GM12878 (cell line): ENCODE measurements around the gene MMEL1. TPM values are rescaled to one million over a fixed set of nuclear protein-coding genes. Genes with fewer than 3 reads are reported as not detected.
A peak's percentile ranks its signal among the peaks of the same experiment; 100 is the strongest.

Source experiments
- CEBPB ChIP-seq, 2 experiments: fragments of 150-350 bp in 1 of 2; IDR thresholded peaks; 2 replicates each; pipeline ENCODE4 v1.6.1; 2012 to 2014; ENCODE audit warnings: low read depth in 2 of 2, low read length in 2 of 2, borderline replicate concordance in 1 of 2, inconsistent platforms in 1 of 2
- FOXM1 ChIP-seq: IDR thresholded peaks from 2 replicates; pipeline ENCODE4 v1.6.1; 2012; ENCODE audit warnings: low read depth, mild to moderate bottlenecking, inconsistent platforms, low read length, moderate library complexity
- GATAD2B ChIP-seq: fragments of 450-650 bp; conservative IDR thresholded peaks from 2 replicates; pipeline ENCODE4 v1.6.1; 2017; ENCODE audit warnings: low read depth, mild to moderate bottlenecking, moderate library complexity
- RB1 ChIP-seq: fragments of 450-650 bp; formaldehyde crosslinking; IDR thresholded peaks from 2 replicates; pipeline ENCODE4 v1.6.1; 2017; ENCODE audit warnings: mild to moderate bottlenecking, borderline replicate concordance
- TAF1 ChIP-seq: IDR thresholded peaks from 2 replicates; pipeline ENCODE4 v1.6.1; 2011; ENCODE audit warnings: mild to moderate bottlenecking, low read depth, low read length, borderline replicate concordance
- TCF7 ChIP-seq: IDR thresholded peaks from 2 replicates; pipeline ENCODE4 v1.6.1; 2014; ENCODE audit warnings: antibody characterized with exemption, borderline replicate concordance
- ZBED1 ChIP-seq: IDR thresholded peaks from 2 replicates; pipeline ENCODE4 v1.6.1; 2016; ENCODE audit warnings: borderline replicate concordance
- polyA plus RNA-seq, 11 experiments: library from polyadenylated mRNA; depleted of rRNA in 4 of 11; unstranded in 6 of 11; stranded (reverse) in 5 of 11; fragments of >200 nt; fragmentation: Nextera tagmentation in 4 of 11; fragmentation: Illumina TruSeq in 1 of 11; extraction: Ambion mirVana in 4 of 11; extraction: Trizol in 1 of 11; gene quantifications; 1 replicate in 1 of 11; 2 replicates in 10 of 11; pipeline versions ENCODE4 v1.2.1 to v1.2.3, GENCODE V29; 2011 to 2016; ENCODE audit warnings: inconsistent platforms in 2 of 11, missing spikeins in 2 of 11, low read depth in 1 of 11
- total RNA-seq, 4 experiments: library from RNA; depleted of rRNA in 3 of 4; stranded (reverse); fragments of >200 nt in 3 of 4; fragmentation: Illumina TruSeq in 1 of 4; extraction: Trizol in 1 of 4; gene quantifications; 2 replicates each; pipeline versions ENCODE4 v1.2.1 to v1.2.3, GENCODE V29; 2013 to 2021
- TF ChIP-seq, protein P1 (sequence below): IDR thresholded peaks from 2 replicates; pipeline ENCODE4 v1.6.1; 2011; ENCODE audit warnings: borderline replicate concordance, low read depth, mild to moderate bottlenecking, moderate library complexity, mixed read lengths, low read length; ENCODE audit not compliant: insufficient read depth; ENCODE audit errors: extremely low read length
- TF ChIP-seq, protein P2 (sequence below): fragments of 450-650 bp; IDR thresholded peaks from 2 replicates; pipeline ENCODE4 v1.6.1; 2018; ENCODE audit warnings: mild to moderate bottlenecking, low read depth, moderate library complexity; ENCODE audit not compliant: partially characterized antibody
- TF ChIP-seq, protein P3 (sequence below): fragments of 450-650 bp; IDR thresholded peaks from 2 replicates; pipeline ENCODE4 v1.6.1; 2017; ENCODE audit warnings: low read depth, mild to moderate bottlenecking, moderate library complexity
- TF ChIP-seq, protein P4 (sequence below): IDR thresholded peaks from 2 replicates; pipeline ENCODE4 v1.6.1; 2012; ENCODE audit warnings: improper control_type of control experiment, low read depth, low read length; ENCODE audit not compliant: insufficient replicate concordance
- TF ChIP-seq, protein P5 (sequence below): IDR thresholded peaks from 2 replicates; pipeline ENCODE4 v1.6.1; 2012; ENCODE audit warnings: low read depth, low read length, improper control_type of control experiment
- TF ChIP-seq, protein P6 (sequence below): fragments of 450-650 bp; IDR thresholded peaks from 2 replicates; pipeline ENCODE4 v1.6.1; 2018; ENCODE audit warnings: borderline replicate concordance, mild to moderate bottlenecking; ENCODE audit not compliant: partially characterized antibody

The MMEL1 gene
- total and polyA plus RNA-seq, 10 of the 15 experiments (the other 5 are each of a cell fraction or from before 2014, with no cell fraction given): 0.11 TPM; not detected in 9

DNA sequence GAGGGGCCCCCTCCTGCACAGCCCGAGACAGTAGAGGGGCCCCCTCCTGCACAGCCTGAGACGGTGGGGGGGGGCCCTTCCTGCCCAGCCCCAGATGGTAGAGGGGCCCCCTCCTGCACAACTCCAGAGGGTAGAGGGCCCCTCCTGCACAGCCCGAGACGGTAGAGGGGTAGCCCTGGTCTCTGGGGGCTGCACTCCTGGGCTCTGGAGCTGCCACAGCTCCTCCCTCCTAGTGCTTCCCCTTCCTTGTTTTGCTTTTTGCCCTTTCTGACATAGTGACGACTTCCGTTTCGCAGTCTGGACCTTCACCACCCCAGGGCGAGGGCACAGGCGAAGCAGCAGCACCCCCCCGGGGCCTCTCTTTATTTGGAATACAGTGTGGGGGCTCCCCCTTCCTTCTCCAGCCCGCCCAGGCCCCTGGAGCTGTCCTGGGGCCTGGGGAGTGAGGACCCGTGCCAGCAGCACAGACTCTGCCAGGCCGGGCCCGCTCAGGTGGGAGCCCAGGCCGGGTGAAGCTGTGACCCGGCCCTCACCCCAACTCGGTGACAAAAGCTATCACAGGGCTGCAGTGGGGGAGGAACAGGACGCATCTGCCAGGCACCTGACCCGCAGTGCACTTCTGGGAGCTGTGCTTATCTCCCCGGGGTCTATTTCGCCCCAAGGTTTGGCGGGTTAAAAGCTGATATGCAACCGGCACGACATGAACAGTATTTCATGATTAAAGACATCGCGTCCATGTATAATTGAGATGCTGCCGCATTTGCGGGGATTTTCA lies 47.3 kb downstream of the MMEL1 start (continued):
- TF ChIP-seq, protein P1, sequence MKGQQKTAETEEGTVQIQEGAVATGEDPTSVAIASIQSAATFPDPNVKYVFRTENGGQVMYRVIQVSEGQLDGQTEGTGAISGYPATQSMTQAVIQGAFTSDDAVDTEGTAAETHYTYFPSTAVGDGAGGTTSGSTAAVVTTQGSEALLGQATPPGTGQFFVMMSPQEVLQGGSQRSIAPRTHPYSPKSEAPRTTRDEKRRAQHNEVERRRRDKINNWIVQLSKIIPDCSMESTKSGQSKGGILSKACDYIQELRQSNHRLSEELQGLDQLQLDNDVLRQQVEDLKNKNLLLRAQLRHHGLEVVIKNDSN: peak; percentile 53
- TF ChIP-seq, protein P2, sequence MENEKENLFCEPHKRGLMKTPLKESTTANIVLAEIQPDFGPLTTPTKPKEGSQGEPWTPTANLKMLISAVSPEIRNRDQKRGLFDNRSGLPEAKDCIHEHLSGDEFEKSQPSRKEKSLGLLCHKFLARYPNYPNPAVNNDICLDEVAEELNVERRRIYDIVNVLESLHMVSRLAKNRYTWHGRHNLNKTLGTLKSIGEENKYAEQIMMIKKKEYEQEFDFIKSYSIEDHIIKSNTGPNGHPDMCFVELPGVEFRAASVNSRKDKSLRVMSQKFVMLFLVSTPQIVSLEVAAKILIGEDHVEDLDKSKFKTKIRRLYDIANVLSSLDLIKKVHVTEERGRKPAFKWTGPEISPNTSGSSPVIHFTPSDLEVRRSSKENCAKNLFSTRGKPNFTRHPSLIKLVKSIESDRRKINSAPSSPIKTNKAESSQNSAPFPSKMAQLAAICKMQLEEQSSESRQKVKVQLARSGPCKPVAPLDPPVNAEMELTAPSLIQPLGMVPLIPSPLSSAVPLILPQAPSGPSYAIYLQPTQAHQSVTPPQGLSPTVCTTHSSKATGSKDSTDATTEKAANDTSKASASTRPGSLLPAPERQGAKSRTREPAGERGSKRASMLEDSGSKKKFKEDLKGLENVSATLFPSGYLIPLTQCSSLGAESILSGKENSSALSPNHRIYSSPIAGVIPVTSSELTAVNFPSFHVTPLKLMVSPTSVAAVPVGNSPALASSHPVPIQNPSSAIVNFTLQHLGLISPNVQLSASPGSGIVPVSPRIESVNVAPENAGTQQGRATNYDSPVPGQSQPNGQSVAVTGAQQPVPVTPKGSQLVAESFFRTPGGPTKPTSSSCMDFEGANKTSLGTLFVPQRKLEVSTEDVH: no peak
- peak; percentile 11; the same call in 1 of the 2 replicates for TF ChIP-seq TAF1
- TF ChIP-seq TCF7: no peak
- TF ChIP-seq, protein P3, sequence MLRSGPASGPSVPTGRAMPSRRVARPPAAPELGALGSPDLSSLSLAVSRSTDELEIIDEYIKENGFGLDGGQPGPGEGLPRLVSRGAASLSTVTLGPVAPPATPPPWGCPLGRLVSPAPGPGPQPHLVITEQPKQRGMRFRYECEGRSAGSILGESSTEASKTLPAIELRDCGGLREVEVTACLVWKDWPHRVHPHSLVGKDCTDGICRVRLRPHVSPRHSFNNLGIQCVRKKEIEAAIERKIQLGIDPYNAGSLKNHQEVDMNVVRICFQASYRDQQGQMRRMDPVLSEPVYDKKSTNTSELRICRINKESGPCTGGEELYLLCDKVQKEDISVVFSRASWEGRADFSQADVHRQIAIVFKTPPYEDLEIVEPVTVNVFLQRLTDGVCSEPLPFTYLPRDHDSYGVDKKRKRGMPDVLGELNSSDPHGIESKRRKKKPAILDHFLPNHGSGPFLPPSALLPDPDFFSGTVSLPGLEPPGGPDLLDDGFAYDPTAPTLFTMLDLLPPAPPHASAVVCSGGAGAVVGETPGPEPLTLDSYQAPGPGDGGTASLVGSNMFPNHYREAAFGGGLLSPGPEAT: peak; percentile 80
- TF ChIP-seq FOXM1: no peak
- TF ChIP-seq, protein P4, sequence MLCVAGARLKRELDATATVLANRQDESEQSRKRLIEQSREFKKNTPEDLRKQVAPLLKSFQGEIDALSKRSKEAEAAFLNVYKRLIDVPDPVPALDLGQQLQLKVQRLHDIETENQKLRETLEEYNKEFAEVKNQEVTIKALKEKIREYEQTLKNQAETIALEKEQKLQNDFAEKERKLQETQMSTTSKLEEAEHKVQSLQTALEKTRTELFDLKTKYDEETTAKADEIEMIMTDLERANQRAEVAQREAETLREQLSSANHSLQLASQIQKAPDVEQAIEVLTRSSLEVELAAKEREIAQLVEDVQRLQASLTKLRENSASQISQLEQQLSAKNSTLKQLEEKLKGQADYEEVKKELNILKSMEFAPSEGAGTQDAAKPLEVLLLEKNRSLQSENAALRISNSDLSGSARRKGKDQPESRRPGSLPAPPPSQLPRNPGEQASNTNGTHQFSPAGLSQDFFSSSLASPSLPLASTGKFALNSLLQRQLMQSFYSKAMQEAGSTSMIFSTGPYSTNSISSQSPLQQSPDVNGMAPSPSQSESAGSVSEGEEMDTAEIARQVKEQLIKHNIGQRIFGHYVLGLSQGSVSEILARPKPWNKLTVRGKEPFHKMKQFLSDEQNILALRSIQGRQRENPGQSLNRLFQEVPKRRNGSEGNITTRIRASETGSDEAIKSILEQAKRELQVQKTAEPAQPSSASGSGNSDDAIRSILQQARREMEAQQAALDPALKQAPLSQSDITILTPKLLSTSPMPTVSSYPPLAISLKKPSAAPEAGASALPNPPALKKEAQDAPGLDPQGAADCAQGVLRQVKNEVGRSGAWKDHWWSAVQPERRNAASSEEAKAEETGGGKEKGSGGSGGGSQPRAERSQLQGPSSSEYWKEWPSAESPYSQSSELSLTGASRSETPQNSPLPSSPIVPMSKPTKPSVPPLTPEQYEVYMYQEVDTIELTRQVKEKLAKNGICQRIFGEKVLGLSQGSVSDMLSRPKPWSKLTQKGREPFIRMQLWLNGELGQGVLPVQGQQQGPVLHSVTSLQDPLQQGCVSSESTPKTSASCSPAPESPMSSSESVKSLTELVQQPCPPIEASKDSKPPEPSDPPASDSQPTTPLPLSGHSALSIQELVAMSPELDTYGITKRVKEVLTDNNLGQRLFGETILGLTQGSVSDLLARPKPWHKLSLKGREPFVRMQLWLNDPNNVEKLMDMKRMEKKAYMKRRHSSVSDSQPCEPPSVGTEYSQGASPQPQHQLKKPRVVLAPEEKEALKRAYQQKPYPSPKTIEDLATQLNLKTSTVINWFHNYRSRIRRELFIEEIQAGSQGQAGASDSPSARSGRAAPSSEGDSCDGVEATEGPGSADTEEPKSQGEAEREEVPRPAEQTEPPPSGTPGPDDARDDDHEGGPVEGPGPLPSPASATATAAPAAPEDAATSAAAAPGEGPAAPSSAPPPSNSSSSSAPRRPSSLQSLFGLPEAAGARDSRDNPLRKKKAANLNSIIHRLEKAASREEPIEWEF: no peak
- no peak for TF ChIP-seq ZBED1
- TF ChIP-seq, protein P5, sequence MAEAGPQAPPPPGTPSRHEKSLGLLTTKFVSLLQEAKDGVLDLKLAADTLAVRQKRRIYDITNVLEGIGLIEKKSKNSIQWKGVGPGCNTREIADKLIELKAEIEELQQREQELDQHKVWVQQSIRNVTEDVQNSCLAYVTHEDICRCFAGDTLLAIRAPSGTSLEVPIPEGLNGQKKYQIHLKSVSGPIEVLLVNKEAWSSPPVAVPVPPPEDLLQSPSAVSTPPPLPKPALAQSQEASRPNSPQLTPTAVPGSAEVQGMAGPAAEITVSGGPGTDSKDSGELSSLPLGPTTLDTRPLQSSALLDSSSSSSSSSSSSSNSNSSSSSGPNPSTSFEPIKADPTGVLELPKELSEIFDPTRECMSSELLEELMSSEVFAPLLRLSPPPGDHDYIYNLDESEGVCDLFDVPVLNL: no peak
- TF ChIP-seq, protein P6, sequence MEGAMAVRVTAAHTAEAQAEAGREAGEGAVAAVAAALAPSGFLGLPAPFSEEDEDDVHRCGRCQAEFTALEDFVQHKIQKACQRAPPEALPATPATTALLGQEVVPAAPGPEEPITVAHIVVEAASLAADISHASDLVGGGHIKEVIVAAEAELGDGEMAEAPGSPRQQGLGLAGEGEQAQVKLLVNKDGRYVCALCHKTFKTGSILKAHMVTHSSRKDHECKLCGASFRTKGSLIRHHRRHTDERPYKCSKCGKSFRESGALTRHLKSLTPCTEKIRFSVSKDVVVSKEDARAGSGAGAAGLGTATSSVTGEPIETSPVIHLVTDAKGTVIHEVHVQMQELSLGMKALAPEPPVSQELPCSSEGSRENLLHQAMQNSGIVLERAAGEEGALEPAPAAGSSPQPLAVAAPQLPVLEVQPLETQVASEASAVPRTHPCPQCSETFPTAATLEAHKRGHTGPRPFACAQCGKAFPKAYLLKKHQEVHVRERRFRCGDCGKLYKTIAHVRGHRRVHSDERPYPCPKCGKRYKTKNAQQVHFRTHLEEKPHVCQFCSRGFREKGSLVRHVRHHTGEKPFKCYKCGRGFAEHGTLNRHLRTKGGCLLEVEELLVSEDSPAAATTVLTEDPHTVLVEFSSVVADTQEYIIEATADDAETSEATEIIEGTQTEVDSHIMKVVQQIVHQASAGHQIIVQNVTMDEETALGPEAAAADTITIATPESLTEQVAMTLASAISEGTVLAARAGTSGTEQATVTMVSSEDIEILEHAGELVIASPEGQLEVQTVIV: peak; percentile 29
- 0 out of 2 replicates have a peak, but pooled peaks have one; percentile 41 for TF ChIP-seq RB1
- TF ChIP-seq GATAD2B: peak; percentile 77
- TF ChIP-seq CEBPB (IDR thresholded peaks at IDR 0.05; ENCODE audit: borderline replicate concordance in 1 of 2, low read depth in 2 of 2, low read length in 2 of 2): no peak
